HepG2 (cell line): ENCODE data around the gene EPHA10. TPM values are rescaled to one million over a fixed set of nuclear protein-coding genes. Genes with fewer than 3 reads are reported as not detected.

ENCODE experiments used
- BRD4 ChIP-seq: sonication (generic); formaldehyde crosslinking; IDR thresholded peaks from 2 replicates; pipeline ENCODE4 v1.4.0; 2020; ENCODE audit warnings: missing genetic modification reagents
- CBX1 ChIP-seq: IDR thresholded peaks from one replicate; pipeline ENCODE4 v1.6.1; 2016; ENCODE audit warnings: antibody characterized with exemption, low read depth
- FOXK1 ChIP-seq: sonication (generic); formaldehyde crosslinking; IDR thresholded peaks from 2 replicates; pipeline ENCODE4 v1.4.0; 2020; ENCODE audit warnings: low read depth, missing genetic modification reagents, borderline replicate concordance
- GABPA ChIP-seq, 2 experiments: IDR thresholded peaks; 2 replicates each; pipeline ENCODE4 v1.6.1; 2011 to 2016; ENCODE audit warnings: low read depth in 2 of 2, low read length in 1 of 2, missing biosample characterization in 1 of 2, missing genetic modification characterization in 1 of 2
- GLMP ChIP-seq: sonication (generic); formaldehyde crosslinking; IDR thresholded peaks from 2 replicates; pipeline ENCODE4 v1.9.0; 2021; ENCODE audit warnings: missing genetic modification reagents, mild to moderate bottlenecking, borderline replicate concordance
- HNRNPK ChIP-seq: fragments of 200-400 bp; formaldehyde crosslinking; IDR thresholded peaks from 2 replicates; pipeline ENCODE4 v1.6.1; 2018; ENCODE audit warnings: low read length, low read depth, moderate library complexity, mild to moderate bottlenecking; ENCODE audit not compliant: poor library complexity, severe bottlenecking
- KLF6 ChIP-seq: IDR thresholded peaks from 2 replicates; pipeline ENCODE4 v1.8.0; 2016; ENCODE audit warnings: missing biosample characterization, missing genetic modification reagents
- MBD4 ChIP-seq: IDR thresholded peaks from 2 replicates; pipeline ENCODE4 v1.6.1; 2012; ENCODE audit warnings: low read length, inconsistent platforms, borderline replicate concordance
- RAD21 ChIP-seq: fragments of 450-650 bp; formaldehyde crosslinking; IDR thresholded peaks from 2 replicates; pipeline ENCODE4 v1.5.0; 2020; ENCODE audit warnings: mild to moderate bottlenecking
- RORA ChIP-seq: sonication (generic); formaldehyde crosslinking; IDR thresholded peaks from 2 replicates; pipeline ENCODE4 v1.5.0; 2020; ENCODE audit warnings: mild to moderate bottlenecking, missing genetic modification reagents, moderate library complexity
- SRSF9 ChIP-seq: fragments of 200-400 bp; formaldehyde crosslinking; IDR thresholded peaks from 2 replicates; pipeline ENCODE4 v1.6.1; 2018; ENCODE audit warnings: borderline replicate concordance, mild to moderate bottlenecking, low read depth, low read length; ENCODE audit not compliant: insufficient read depth, poor library complexity, severe bottlenecking
- XBP1 ChIP-seq: sonication (generic); formaldehyde crosslinking; IDR thresholded peaks from 2 replicates; pipeline ENCODE4 v1.5.0; 2020; ENCODE audit warnings: missing genetic modification reagents
- ZBTB40 ChIP-seq, 2 experiments: fragments of 450-650 bp in 1 of 2; sonication (generic) in 1 of 2; formaldehyde crosslinking in 1 of 2; IDR thresholded peaks; 2 replicates each; pipeline versions ENCODE4 v1.6.1 to v1.8.0; 2016 to 2022; ENCODE audit warnings: antibody characterized with exemption in 1 of 2, mild to moderate bottlenecking in 1 of 2, missing genetic modification reagents in 1 of 2
- ZBTB42 ChIP-seq: sonication (generic); formaldehyde crosslinking; IDR thresholded peaks from 2 replicates; pipeline ENCODE4 v1.5.0; 2020; ENCODE audit warnings: mild to moderate bottlenecking, missing genetic modification reagents
- ZBTB43 ChIP-seq: sonication (generic); formaldehyde crosslinking; conservative IDR thresholded peaks from 2 replicates; pipeline ENCODE4 v1.4.0; 2020; ENCODE audit warnings: missing genetic modification reagents
- ZNF12 ChIP-seq: sonication (generic); formaldehyde crosslinking; IDR thresholded peaks from 2 replicates; pipeline ENCODE4 v1.5.0; 2020; ENCODE audit warnings: missing genetic modification reagents
- ZNF136 ChIP-seq: sonication (generic); formaldehyde crosslinking; IDR thresholded peaks from 2 replicates; pipeline ENCODE4 v1.8.1; 2022; ENCODE audit warnings: low read depth, mild to moderate bottlenecking, moderate library complexity, missing genetic modification reagents
- ZNF607 ChIP-seq: sonication (generic); formaldehyde crosslinking; IDR thresholded peaks from 2 replicates; pipeline ENCODE4 v1.5.1; 2020; ENCODE audit warnings: missing genetic modification reagents, mild to moderate bottlenecking, borderline replicate concordance
- ZSCAN30 ChIP-seq: sonication (generic); formaldehyde crosslinking; IDR thresholded peaks from 2 replicates; pipeline ENCODE4 v1.5.0; 2020; ENCODE audit warnings: mild to moderate bottlenecking, missing genetic modification reagents
- polyA plus RNA-seq, 8 experiments: library from polyadenylated mRNA; depleted of rRNA in 3 of 8; stranded (reverse) in 7 of 8; unstranded in 1 of 8; fragments of >200 nt; fragmentation: Illumina TruSeq in 4 of 8; extraction: Trizol in 4 of 8; gene quantifications; 2 replicates each; pipeline versions ENCODE4 v1.2.1 to v1.2.3, GENCODE V29; 2011 to 2016; ENCODE audit warnings: low read depth in 4 of 8, missing spikeins in 1 of 8, mixed read lengths in 1 of 8; ENCODE audit not compliant: insufficient read depth in 1 of 8
- total RNA-seq, 5 experiments: library from RNA; depleted of rRNA; stranded (reverse); fragments of >200 nt; fragmentation: Illumina TruSeq; extraction: Trizol; gene quantifications; 2 replicates each; pipeline ENCODE4 v1.2.3, GENCODE V29; 2016; ENCODE audit warnings: low read depth in 1 of 5

EPHA10 gene
- total and polyA plus RNA-seq, 2 of the 13 experiments (the other 11 are each of a cell fraction or from before 2014, with no cell fraction given): 0.11 to 0.58 TPM

- TF ChIP-seq HNRNPK (no peak), XBP1 (CRISPR knock-in tag) (no peak), BRD4 (no peak), ZBTB43 (CRISPR knock-in tag) (no peak), MBD4 (no peak), FOXK1 (CRISPR knock-in tag) (no peak), ZBTB42 (CRISPR knock-in tag) (no peak), KLF6 (no peak), ZNF607 (CRISPR knock-in tag) (no peak), CBX1 (no peak), ZNF136 (no peak), GABPA (IDR thresholded peaks at IDR 0.05; ENCODE audit: low read depth, low read length) (no peak), GABPA (CRISPR knock-in tag; IDR thresholded peaks at IDR 0.05; ENCODE audit: low read depth) (peak; percentile 49; the same call in 1 of the 2 replicates), RORA (CRISPR knock-in tag) (no peak), ZNF12 (CRISPR knock-in tag) (no peak), ZSCAN30 (no peak), ZBTB40 (IDR thresholded peaks at IDR 0.05) (no peak), ZBTB40 (CRISPR knock-in tag; IDR thresholded peaks at IDR 0.05) (no peak), RAD21 (CRISPR knock-in tag) (peak; percentile 49; the same call in 1 of the 2 replicates), SRSF9 (no peak), GLMP (CRISPR knock-in tag) (no peak)
Observed at GRCh38 chr1:37811027-37811655, 46.2 kb upstream of the EPHA10 start (continued).
